GM23338 (cell line): ENCODE results near the gene STK24. TPM values are rescaled to one million over a fixed set of nuclear protein-coding genes. Genes with fewer than 3 reads are reported as not detected.

Experiments used
- ATAC-seq: fragments of 200-7000 bp; cut with Tn5 transposase; 3 replicates; pipeline ENCODE4 v1.9.1; 2020
- DNase-seq: peaks from one replicate; pipeline ENCODE4 v3.0.0-alpha.2; 2015; ENCODE audit warnings: low spot score
- H2AFZ ChIP-seq: fragments of 200-600 bp; sonication (generic); 2 replicates; pipeline ENCODE4 v1.8.0; 2016; ENCODE audit warnings: antibody characterized with exemption, mild to moderate bottlenecking, moderate library complexity
- H3F3A ChIP-seq: fragments of 200-600 bp; sonication (generic); replicated peaks from 2 replicates; pipeline ENCODE4 v1.8.0; 2017; ENCODE audit warnings: antibody characterized with exemption, mixed run types, low read depth
- H3K27ac ChIP-seq: fragments of 200-600 bp; sonication (generic); 2 replicates; pipeline ENCODE4 v1.6.1; 2016; ENCODE audit warnings: low read depth
- H3K27me3 ChIP-seq: fragments of 200-600 bp; sonication (generic); 2 replicates; pipeline ENCODE4 v1.8.0; 2016; ENCODE audit warnings: mild to moderate bottlenecking, mixed run types, moderate library complexity; ENCODE audit not compliant: insufficient read depth
- H3K36me3 ChIP-seq: fragments of 200-600 bp; sonication (generic); 2 replicates; pipeline ENCODE4 v1.8.0; 2016; ENCODE audit warnings: mild to moderate bottlenecking; ENCODE audit not compliant: insufficient read depth
- H3K4me1 ChIP-seq: fragments of 200-600 bp; sonication (generic); 2 replicates; pipeline ENCODE4 v1.8.0; 2016; ENCODE audit warnings: mild to moderate bottlenecking, moderate library complexity; ENCODE audit not compliant: insufficient read depth
- H3K4me2 ChIP-seq: fragments of 200-600 bp; sonication (generic); 2 replicates; pipeline ENCODE4 v1.7.1; 2017; ENCODE audit warnings: mixed run types
- H3K4me3 ChIP-seq: fragments of 200-600 bp; sonication (generic); 2 replicates; pipeline ENCODE4 v1.6.1; 2016; ENCODE audit warnings: mixed run types
- H3K79me2 ChIP-seq: fragments of 200-600 bp; sonication (generic); replicated peaks from 2 replicates; pipeline ENCODE4 v1.8.0; 2017; ENCODE audit warnings: mild to moderate bottlenecking; ENCODE audit not compliant: insufficient read depth
- H3K9me2 ChIP-seq: fragments of 200-600 bp; sonication (generic); 2 replicates; pipeline ENCODE4 v1.8.0; 2017; ENCODE audit not compliant: insufficient read depth
- H4K20me1 ChIP-seq: fragments of 200-600 bp; sonication (generic); replicated peaks from 2 replicates; pipeline ENCODE4 v1.8.0; 2017; ENCODE audit warnings: mild to moderate bottlenecking; ENCODE audit not compliant: insufficient read depth
- H3K27ac Mint-ChIP-seq: 2 replicates; pipeline ENCODE4 v1.8.0; 2020; ENCODE audit warnings: inconsistent platforms, mild to moderate bottlenecking, moderate library complexity, mixed read lengths
- H3K27me3 Mint-ChIP-seq: 3 replicates; pipeline ENCODE4 v1.8.0; 2022; ENCODE audit warnings: low read depth, mild to moderate bottlenecking, moderate library complexity, mixed read lengths, inconsistent platforms; ENCODE audit not compliant: insufficient read depth, poor library complexity
- H3K36me3 Mint-ChIP-seq: 3 replicates; pipeline ENCODE4 v1.8.0; 2021; ENCODE audit warnings: low read depth, mild to moderate bottlenecking, inconsistent platforms, moderate library complexity, mixed read lengths
- H3K4me1 Mint-ChIP-seq: 3 replicates; pipeline ENCODE4 v1.8.0; 2020; ENCODE audit warnings: mild to moderate bottlenecking, inconsistent platforms, mixed read lengths
- H3K4me3 Mint-ChIP-seq: 3 replicates; pipeline ENCODE4 v1.8.0; 2021; ENCODE audit warnings: moderate library complexity, mild to moderate bottlenecking, inconsistent platforms, mixed read lengths
- H3K9me3 Mint-ChIP-seq: 3 replicates; pipeline ENCODE4 v1.8.0; 2020; ENCODE audit warnings: moderate library complexity, mild to moderate bottlenecking, inconsistent platforms, mixed read lengths
- CREB1 ChIP-seq: fragments of 250-450 bp; sonication (Bioruptor Pico); IDR thresholded peaks from 2 replicates; pipeline ENCODE4 v1.5.0; 2020; ENCODE audit warnings: low read depth, mild to moderate bottlenecking, moderate library complexity
- EZH2 ChIP-seq: fragments of 200-600 bp; sonication (generic); IDR thresholded peaks from one replicate; pipeline ENCODE4 v1.8.0; 2017; ENCODE audit warnings: antibody characterized with exemption, mild to moderate bottlenecking, low read depth; ENCODE audit not compliant: unreplicated experiment
- EZH2phosphoT487 ChIP-seq: fragments of 200-600 bp; sonication (generic); IDR thresholded peaks from one replicate; pipeline ENCODE4 v1.8.1; 2018; ENCODE audit warnings: antibody characterized with exemption; ENCODE audit not compliant: unreplicated experiment
- JUNB ChIP-seq: IDR thresholded peaks from one replicate; pipeline ENCODE4 v1.6.1; 2016; ENCODE audit warnings: antibody characterized with exemption; ENCODE audit not compliant: unreplicated experiment
- NANOG ChIP-seq: IDR thresholded peaks from 2 replicates; pipeline ENCODE4 v1.6.1; 2016; ENCODE audit warnings: antibody characterized with exemption, borderline replicate concordance
- POLR2AphosphoS5 ChIP-seq: IDR thresholded peaks from 2 replicates; pipeline ENCODE4 v1.6.1; 2016; ENCODE audit warnings: antibody characterized with exemption, low read depth
- STAT1 ChIP-seq: IDR thresholded peaks from one replicate; pipeline ENCODE4 v1.6.1; 2016; ENCODE audit warnings: antibody characterized with exemption; ENCODE audit not compliant: unreplicated experiment
- ZNF114 ChIP-seq: fragments of 250-450 bp; sonication (Bioruptor Pico); IDR thresholded peaks from 2 replicates; pipeline ENCODE4 v1.5.0; 2020; ENCODE audit warnings: mild to moderate bottlenecking, moderate library complexity
- ZNF331 ChIP-seq: fragments of 250-450 bp; sonication (Bioruptor Pico); IDR thresholded peaks from 2 replicates; pipeline ENCODE4 v1.5.0; 2020; ENCODE audit warnings: low read depth, mild to moderate bottlenecking, moderate library complexity
- ZNF462 ChIP-seq: fragments of 250-450 bp; sonication (Bioruptor Pico); IDR thresholded peaks from 2 replicates; pipeline ENCODE4 v1.5.0; 2020; ENCODE audit warnings: mild to moderate bottlenecking, moderate library complexity
- polyA plus RNA-seq: library from polyadenylated mRNA; unstranded; fragments of >200 nt; fragmentation: Nextera tagmentation; extraction: Ambion mirVana; gene quantifications from 2 replicates; pipeline ENCODE4 v1.2.1, GENCODE V29; 2016
- total RNA-seq: library from RNA; depleted of rRNA; stranded (reverse); fragments of >200 nt; shearing (Covaris generic); gene quantifications from 2 replicates; pipeline ENCODE4 v1.2.3, GENCODE V29; 2014
- TF ChIP-seq, protein P1 (sequence below): IDR thresholded peaks from one replicate; pipeline ENCODE4 v1.6.1; 2018; ENCODE audit warnings: antibody characterized with exemption; ENCODE audit not compliant: unreplicated experiment
- TF ChIP-seq, protein P2 (sequence below): IDR thresholded peaks from 2 replicates; pipeline ENCODE4 v1.6.1; 2016; ENCODE audit warnings: antibody characterized with exemption
- TF ChIP-seq, protein P3 (sequence below), 2 experiments: fragments of 200-600 bp in 1 of 2; sonication (generic) in 1 of 2; conservative IDR thresholded peaks; 2 replicates each; pipeline versions ENCODE4 v1.5.1 to v1.6.1; 2016 to 2017; ENCODE audit warnings: antibody characterized with exemption in 2 of 2, low read depth in 2 of 2, mild to moderate bottlenecking in 2 of 2, moderate library complexity in 1 of 2

Gene STK24
- total and polyA plus RNA-seq, 2 experiments from 2014 or later: 56.5 to 144 TPM

- Histone ChIP-seq H3F3A (no peaks in the 10 kb centered on the region), H3K27me3 (no peaks in the 10 kb centered on the region), H3K4me1 (no peaks in the 10 kb centered on the region), H3K4me3 (no peak overlapping the region), H3K27ac (no peak overlapping the region), H3K4me2 (no peak overlapping the region), H3K79me2 (no peaks in the 10 kb centered on the region), H2AFZ (no peak overlapping the region), H3K36me3 (peaks cover 9% of the 10 kb centered on the region; the same call in 1 of the 2 replicates), H4K20me1 (no peaks in the 10 kb centered on the region), H3K9me2 (no peaks in the 10 kb centered on the region)
- ATAC-seq: no peak
- H3K9me3 Mint-ChIP-seq: no peaks in the 10 kb centered on the region; the same call in 1 of the 3 replicates
- no peak overlapping the region for H3K4me3 Mint-ChIP-seq
- H3K27ac Mint-ChIP-seq: no peak overlapping the region; the same call in none of the 2 replicates
- DNase-seq: no peak
- peaks cover 18% of the 10 kb centered on the region for H3K36me3 Mint-ChIP-seq
- H3K27me3 Mint-ChIP-seq: peaks cover 12% of the 10 kb centered on the region
- peaks cover 6% of the 10 kb centered on the region; the same call in 2 of the 3 replicates for H3K4me1 Mint-ChIP-seq
- TF ChIP-seq NANOG: no peak
- no peak for TF ChIP-seq POLR2AphosphoS5
- TF ChIP-seq STAT1: no peak
- no peak for TF ChIP-seq EZH2
- TF ChIP-seq JUNB: no peak
- TF ChIP-seq ZNF114 (CRISPR knock-in tag): no peak
- TF ChIP-seq, protein P1, sequence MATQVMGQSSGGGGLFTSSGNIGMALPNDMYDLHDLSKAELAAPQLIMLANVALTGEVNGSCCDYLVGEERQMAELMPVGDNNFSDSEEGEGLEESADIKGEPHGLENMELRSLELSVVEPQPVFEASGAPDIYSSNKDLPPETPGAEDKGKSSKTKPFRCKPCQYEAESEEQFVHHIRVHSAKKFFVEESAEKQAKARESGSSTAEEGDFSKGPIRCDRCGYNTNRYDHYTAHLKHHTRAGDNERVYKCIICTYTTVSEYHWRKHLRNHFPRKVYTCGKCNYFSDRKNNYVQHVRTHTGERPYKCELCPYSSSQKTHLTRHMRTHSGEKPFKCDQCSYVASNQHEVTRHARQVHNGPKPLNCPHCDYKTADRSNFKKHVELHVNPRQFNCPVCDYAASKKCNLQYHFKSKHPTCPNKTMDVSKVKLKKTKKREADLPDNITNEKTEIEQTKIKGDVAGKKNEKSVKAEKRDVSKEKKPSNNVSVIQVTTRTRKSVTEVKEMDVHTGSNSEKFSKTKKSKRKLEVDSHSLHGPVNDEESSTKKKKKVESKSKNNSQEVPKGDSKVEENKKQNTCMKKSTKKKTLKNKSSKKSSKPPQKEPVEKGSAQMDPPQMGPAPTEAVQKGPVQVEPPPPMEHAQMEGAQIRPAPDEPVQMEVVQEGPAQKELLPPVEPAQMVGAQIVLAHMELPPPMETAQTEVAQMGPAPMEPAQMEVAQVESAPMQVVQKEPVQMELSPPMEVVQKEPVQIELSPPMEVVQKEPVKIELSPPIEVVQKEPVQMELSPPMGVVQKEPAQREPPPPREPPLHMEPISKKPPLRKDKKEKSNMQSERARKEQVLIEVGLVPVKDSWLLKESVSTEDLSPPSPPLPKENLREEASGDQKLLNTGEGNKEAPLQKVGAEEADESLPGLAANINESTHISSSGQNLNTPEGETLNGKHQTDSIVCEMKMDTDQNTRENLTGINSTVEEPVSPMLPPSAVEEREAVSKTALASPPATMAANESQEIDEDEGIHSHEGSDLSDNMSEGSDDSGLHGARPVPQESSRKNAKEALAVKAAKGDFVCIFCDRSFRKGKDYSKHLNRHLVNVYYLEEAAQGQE: no peak
- TF ChIP-seq ZNF462 (CRISPR knock-in tag): no peak
- no peak for TF ChIP-seq CREB1 (CRISPR knock-in tag)
- TF ChIP-seq, protein P2, sequence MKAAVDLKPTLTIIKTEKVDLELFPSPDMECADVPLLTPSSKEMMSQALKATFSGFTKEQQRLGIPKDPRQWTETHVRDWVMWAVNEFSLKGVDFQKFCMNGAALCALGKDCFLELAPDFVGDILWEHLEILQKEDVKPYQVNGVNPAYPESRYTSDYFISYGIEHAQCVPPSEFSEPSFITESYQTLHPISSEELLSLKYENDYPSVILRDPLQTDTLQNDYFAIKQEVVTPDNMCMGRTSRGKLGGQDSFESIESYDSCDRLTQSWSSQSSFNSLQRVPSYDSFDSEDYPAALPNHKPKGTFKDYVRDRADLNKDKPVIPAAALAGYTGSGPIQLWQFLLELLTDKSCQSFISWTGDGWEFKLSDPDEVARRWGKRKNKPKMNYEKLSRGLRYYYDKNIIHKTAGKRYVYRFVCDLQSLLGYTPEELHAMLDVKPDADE: no peak
- TF ChIP-seq, protein P3, sequence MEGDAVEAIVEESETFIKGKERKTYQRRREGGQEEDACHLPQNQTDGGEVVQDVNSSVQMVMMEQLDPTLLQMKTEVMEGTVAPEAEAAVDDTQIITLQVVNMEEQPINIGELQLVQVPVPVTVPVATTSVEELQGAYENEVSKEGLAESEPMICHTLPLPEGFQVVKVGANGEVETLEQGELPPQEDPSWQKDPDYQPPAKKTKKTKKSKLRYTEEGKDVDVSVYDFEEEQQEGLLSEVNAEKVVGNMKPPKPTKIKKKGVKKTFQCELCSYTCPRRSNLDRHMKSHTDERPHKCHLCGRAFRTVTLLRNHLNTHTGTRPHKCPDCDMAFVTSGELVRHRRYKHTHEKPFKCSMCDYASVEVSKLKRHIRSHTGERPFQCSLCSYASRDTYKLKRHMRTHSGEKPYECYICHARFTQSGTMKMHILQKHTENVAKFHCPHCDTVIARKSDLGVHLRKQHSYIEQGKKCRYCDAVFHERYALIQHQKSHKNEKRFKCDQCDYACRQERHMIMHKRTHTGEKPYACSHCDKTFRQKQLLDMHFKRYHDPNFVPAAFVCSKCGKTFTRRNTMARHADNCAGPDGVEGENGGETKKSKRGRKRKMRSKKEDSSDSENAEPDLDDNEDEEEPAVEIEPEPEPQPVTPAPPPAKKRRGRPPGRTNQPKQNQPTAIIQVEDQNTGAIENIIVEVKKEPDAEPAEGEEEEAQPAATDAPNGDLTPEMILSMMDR (conservative IDR thresholded peaks at IDR 0.05; ENCODE audit: low read depth in 2 of 2): no peak
- no peak for TF ChIP-seq EZH2phosphoT487
- no peak for TF ChIP-seq ZNF331 (CRISPR knock-in tag)
Measured at GRCh38 chr13:98428256-98428966, 148.5 kb downstream of the STK24 start.
